A673 (cell line): Measurements from ENCODE around the gene PITPNM2.

ENCODE experiments used
- CTCF ChIP-seq: fragments of 300-800, 200-600 bp; sonication (generic); conservative IDR thresholded peaks from 2 replicates; pipeline ENCODE4 v1.5.1; 2017; ENCODE audit warnings: low read depth, mild to moderate bottlenecking, antibody characterized with exemption, low read length, moderate library complexity, mixed read lengths
- EZH2 ChIP-seq: fragments of 200-600 bp; sonication (generic); IDR thresholded peaks from 2 replicates; pipeline ENCODE4 v1.6.1; 2017; ENCODE audit warnings: borderline replicate concordance, low read depth, mild to moderate bottlenecking, mixed read lengths, antibody characterized with exemption, low read length; ENCODE audit not compliant: poor library complexity, severe bottlenecking

- TF ChIP-seq CTCF (no peak), EZH2 (no peak)
These were observed 42.2 kb downstream of the PITPNM2 start for GRCh38 chr12:123108682-123109066.
